GM12878 (cell line): ENCODE measurements around the gene SYNGR1. TPM values are rescaled to one million over a fixed set of nuclear protein-coding genes. Genes with fewer than 3 reads are reported as not detected.

Source experiments
- ATAC-seq: fragments of 200-7000 bp; cut with Tn5 transposase; 3 replicates; pipeline ENCODE4 v1.9.1; 2020; ENCODE audit warnings: mild to moderate bottlenecking, moderate library complexity
- BruUV-seq: library from RNA; stranded (reverse); fragments of 400-500 nt; replicated peaks from 2 replicates; lab custom pipeline; 2021; lab: Mats Ljungman, UMichigan
- CTCF ChIA-PET: fragments of 300-600 bp; sonication (Branson Sonifier 250); formaldehyde crosslinking; extraction: SDS; loops from one replicate; lab custom pipeline; 2021; ENCODE audit warnings: inconsistent platforms; lab: Yijun Ruan, JAX
- POLR2A ChIA-PET: fragments of 350-600 bp; formaldehyde crosslinking; extraction: SDS; loops from one replicate; lab custom pipeline; 2021; ENCODE audit warnings: inconsistent platforms; lab: Charles Lee
- RAD21 ChIA-PET: fragments of 300-600 bp; sonication (Branson Sonifier 250); formaldehyde crosslinking; loops from one replicate; lab custom pipeline; 2023; ENCODE audit warnings: antibody characterized with exemption; ENCODE audit not compliant: unreplicated experiment; lab: Charles Lee
- SMC1A ChIA-PET: fragments of 300-600 bp; sonication (Branson Sonifier 250); formaldehyde crosslinking; loops from one replicate; lab custom pipeline; 2023; ENCODE audit not compliant: unreplicated experiment, uncharacterized antibody; lab: Charles Lee
- DNase-seq: peaks from one replicate; pipeline ENCODE4 v3.0.0-alpha.2; 2011; ENCODE audit warnings: low read depth, low spot score
- FAIRE-seq: peaks from 3 replicates; lab custom pipeline; 2011; peaks lifted over from hg19 to GRCh38; lab: Jason Lieb, UNC
- H2AFZ ChIP-seq: 2 replicates; pipeline ENCODE4 v1.6.0; 2011; ENCODE audit warnings: low read depth, low read length, control low read depth; ENCODE audit not compliant: control insufficient read depth
- H3K27ac ChIP-seq: 2 replicates; pipeline ENCODE4 v1.5.1; 2011; ENCODE audit warnings: control low read depth; ENCODE audit not compliant: control insufficient read depth, insufficient read depth
- H3K27me3 ChIP-seq, 2 experiments: replicated peaks in 1 of 2; 2 replicates each; pipeline versions ENCODE4 v1.6.0 to v1.6.1; 2011; ENCODE audit warnings: low read length in 1 of 2; ENCODE audit not compliant: control insufficient read depth in 2 of 2, insufficient read depth in 2 of 2
- H3K36me3 ChIP-seq, 2 experiments: 2 replicates each; pipeline ENCODE4 v1.5.1; 2011; ENCODE audit warnings: low read length in 1 of 2; ENCODE audit not compliant: control insufficient read depth in 2 of 2, insufficient read depth in 2 of 2
- H3K4me1 ChIP-seq: 2 replicates; pipeline ENCODE4 v1.6.1; 2011; ENCODE audit warnings: mild to moderate bottlenecking, low read length, moderate library complexity, mixed read lengths; ENCODE audit not compliant: control insufficient read depth, insufficient read depth
- H3K4me2 ChIP-seq: 2 replicates; pipeline ENCODE4 v1.6.0; 2011; ENCODE audit warnings: control low read depth; ENCODE audit not compliant: control insufficient read depth, insufficient read depth
- H3K4me3 ChIP-seq: fragments of 200-600 bp; sonication (generic); 2 replicates; pipeline ENCODE4 v1.5.1; 2016
- H3K79me2 ChIP-seq: 2 replicates; pipeline ENCODE4 v1.6.0; 2011; ENCODE audit warnings: low read length; ENCODE audit not compliant: control insufficient read depth, insufficient read depth
- H3K9ac ChIP-seq: 2 replicates; pipeline ENCODE4 v1.8.0; 2011; ENCODE audit warnings: low read length, control low read depth, mixed read lengths; ENCODE audit not compliant: control insufficient read depth, insufficient read depth
- H3K9me3 ChIP-seq: replicated peaks from 3 replicates; pipeline ENCODE4 v1.5.1; 2011; ENCODE audit warnings: mild to moderate bottlenecking, low read length; ENCODE audit not compliant: control insufficient read depth, insufficient read depth
- H4K20me1 ChIP-seq: 2 replicates; pipeline ENCODE4 v1.6.0; 2011; ENCODE audit not compliant: control insufficient read depth, insufficient read depth
- CBFB ChIP-seq: IDR thresholded peaks from 2 replicates; pipeline ENCODE4 v1.6.1; 2016; ENCODE audit warnings: antibody characterized with exemption, low read depth
- CEBPB ChIP-seq, 2 experiments: fragments of 150-350 bp in 1 of 2; IDR thresholded peaks; 2 replicates each; pipeline ENCODE4 v1.6.1; 2012 to 2014; ENCODE audit warnings: low read depth in 2 of 2, low read length in 2 of 2, borderline replicate concordance in 1 of 2, inconsistent platforms in 1 of 2
- HDGF ChIP-seq: fragments of 450-650 bp; IDR thresholded peaks from 2 replicates; pipeline ENCODE4 v1.6.1; 2016; ENCODE audit warnings: antibody characterized with exemption
- NRF1 ChIP-seq: conservative IDR thresholded peaks from 2 replicates; pipeline ENCODE4 v1.6.1; 2011; ENCODE audit warnings: mild to moderate bottlenecking, low read depth, low read length, improper control_type of control experiment
- WGBS: methylation state at CpG from one replicate; pipeline ENCODE4 v1.1.6; 2016; ENCODE audit warnings: low lambda C conversion rate; ENCODE audit not compliant: insufficient replicate concordance, insufficient coverage; ENCODE audit errors: missing lambda C conversion rate; 5-methylcytosine and 5-hydroxymethylcytosine counted together
- in situ Hi-C: fragments of 300-500 bp; cut with MboI; formaldehyde crosslinking; loops from 9 replicates; pipeline ENCODE4 v1.14.3; 2018; ENCODE audit warnings: mixed read lengths
- intact Hi-C: fragments of 100-400 bp; cut with micrococcal nuclease; formaldehyde crosslinking; loops from one replicate; pipeline ENCODE4 v1.14.2; 2022; ENCODE audit not compliant: unreplicated experiment
- polyA plus RNA-seq, 11 experiments: library from polyadenylated mRNA; depleted of rRNA in 4 of 11; unstranded in 6 of 11; stranded (reverse) in 5 of 11; fragments of >200 nt; fragmentation: Nextera tagmentation in 4 of 11; fragmentation: Illumina TruSeq in 1 of 11; extraction: Ambion mirVana in 4 of 11; extraction: Trizol in 1 of 11; gene quantifications; 1 replicate in 1 of 11; 2 replicates in 10 of 11; pipeline versions ENCODE4 v1.2.1 to v1.2.3, GENCODE V29; 2011 to 2016; ENCODE audit warnings: inconsistent platforms in 2 of 11, missing spikeins in 2 of 11, low read depth in 1 of 11
- total RNA-seq, 4 experiments: library from RNA; depleted of rRNA in 3 of 4; stranded (reverse); fragments of >200 nt in 3 of 4; fragmentation: Illumina TruSeq in 1 of 4; extraction: Trizol in 1 of 4; gene quantifications; 2 replicates each; pipeline versions ENCODE4 v1.2.1 to v1.2.3, GENCODE V29; 2013 to 2021
- TF ChIP-seq, protein P1 (sequence below): fragments of 450-650 bp; IDR thresholded peaks from 2 replicates; pipeline ENCODE4 v1.6.1; 2016; ENCODE audit warnings: mild to moderate bottlenecking
- TF ChIP-seq, protein P2 (sequence below): IDR thresholded peaks from 2 replicates; pipeline ENCODE4 v1.6.1; 2012; ENCODE audit warnings: improper control_type of control experiment, low read depth, low read length; ENCODE audit not compliant: insufficient replicate concordance
- TF ChIP-seq, protein P3 (sequence below): fragments of 150-350 bp; IDR thresholded peaks from 2 replicates; pipeline ENCODE4 v1.6.1; 2016; ENCODE audit warnings: low read depth, low read length
- TF ChIP-seq, protein P4 (sequence below): fragments of 450-650 bp; formaldehyde crosslinking; IDR thresholded peaks from 2 replicates; pipeline ENCODE4 v1.5.0; 2022; ENCODE audit warnings: mild to moderate bottlenecking, missing genetic modification characterization

The SYNGR1 gene
- total and polyA plus RNA-seq, 10 of the 15 experiments (the other 5 are each of a cell fraction or from before 2014, with no cell fraction given) = 0.87 to 9.2 (median 3.5) TPM

DNA sequence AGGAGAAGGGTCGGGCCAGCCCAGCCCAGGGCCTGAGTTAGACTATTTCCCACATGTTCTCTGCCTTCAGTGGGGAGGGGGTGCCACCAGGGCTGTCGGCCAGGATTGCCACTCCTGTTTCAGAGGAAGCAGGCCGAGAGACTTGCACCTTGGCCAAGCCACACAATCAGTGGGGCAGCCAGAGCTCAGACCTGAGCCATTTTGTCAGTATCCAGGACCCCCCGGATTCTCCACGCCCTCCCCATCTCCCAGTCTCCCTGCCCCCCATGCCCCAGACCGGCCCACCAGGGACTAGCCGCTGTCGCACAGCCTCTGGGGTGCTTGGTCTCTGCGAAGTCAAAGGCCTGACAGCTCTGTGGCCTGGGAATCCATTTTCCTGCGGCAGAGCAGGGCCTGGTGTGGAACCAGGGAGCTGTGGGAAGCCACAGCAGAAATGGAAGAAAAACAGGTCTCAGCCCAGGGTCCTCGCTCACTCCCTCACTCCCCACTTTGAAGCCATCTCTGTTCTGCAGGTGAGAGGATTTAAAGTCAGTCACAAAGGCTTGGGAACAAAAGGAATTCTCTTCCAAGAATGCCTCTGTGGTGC lies 81.5 kb downstream of the SYNGR1 start:
- H3K9ac ChIP-seq = no peak overlapping the region
- RAD21 ChIA-PET = no interaction called here

More for the DNA sequence above, 81.5 kb downstream of the SYNGR1 start:
- intact Hi-C loops (no loop called here), in situ Hi-C loops (no loop called here)
- no TSS peak for BruUV-seq
- Histone ChIP-seq H4K20me1 (no peaks in the 10 kb centered on the region), H3K27me3 (no peaks in the 10 kb centered on the region), H3K27ac (no peak overlapping the region), H2AFZ (no peak overlapping the region), H3K36me3 (peaks cover 6 to 18% of the 10 kb centered on the region in 2 experiments), H3K4me1 (no peaks in the 10 kb centered on the region), H3K9me3 (no peaks in the 10 kb centered on the region), H3K4me2 (no peak overlapping the region), H3K4me3 (no peak overlapping the region), H3K79me2 (no peaks in the 10 kb centered on the region)
- no peak for ATAC-seq
- no peak for FAIRE-seq
- CTCF ChIA-PET = interaction anchor here (1.2 kb wide), 1 partner anchor 10 kb away, joined by 3 read pairs; no protein-coding TSS in a partner anchor
- TF ChIP-seq, protein P1, sequence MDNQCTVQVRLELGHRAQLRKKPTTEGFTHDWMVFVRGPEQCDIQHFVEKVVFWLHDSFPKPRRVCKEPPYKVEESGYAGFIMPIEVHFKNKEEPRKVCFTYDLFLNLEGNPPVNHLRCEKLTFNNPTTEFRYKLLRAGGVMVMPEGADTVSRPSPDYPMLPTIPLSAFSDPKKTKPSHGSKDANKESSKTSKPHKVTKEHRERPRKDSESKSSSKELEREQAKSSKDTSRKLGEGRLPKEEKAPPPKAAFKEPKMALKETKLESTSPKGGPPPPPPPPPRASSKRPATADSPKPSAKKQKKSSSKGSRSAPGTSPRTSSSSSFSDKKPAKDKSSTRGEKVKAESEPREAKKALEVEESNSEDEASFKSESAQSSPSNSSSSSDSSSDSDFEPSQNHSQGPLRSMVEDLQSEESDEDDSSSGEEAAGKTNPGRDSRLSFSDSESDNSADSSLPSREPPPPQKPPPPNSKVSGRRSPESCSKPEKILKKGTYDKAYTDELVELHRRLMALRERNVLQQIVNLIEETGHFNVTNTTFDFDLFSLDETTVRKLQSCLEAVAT = no peak
- TF ChIP-seq, protein P2, sequence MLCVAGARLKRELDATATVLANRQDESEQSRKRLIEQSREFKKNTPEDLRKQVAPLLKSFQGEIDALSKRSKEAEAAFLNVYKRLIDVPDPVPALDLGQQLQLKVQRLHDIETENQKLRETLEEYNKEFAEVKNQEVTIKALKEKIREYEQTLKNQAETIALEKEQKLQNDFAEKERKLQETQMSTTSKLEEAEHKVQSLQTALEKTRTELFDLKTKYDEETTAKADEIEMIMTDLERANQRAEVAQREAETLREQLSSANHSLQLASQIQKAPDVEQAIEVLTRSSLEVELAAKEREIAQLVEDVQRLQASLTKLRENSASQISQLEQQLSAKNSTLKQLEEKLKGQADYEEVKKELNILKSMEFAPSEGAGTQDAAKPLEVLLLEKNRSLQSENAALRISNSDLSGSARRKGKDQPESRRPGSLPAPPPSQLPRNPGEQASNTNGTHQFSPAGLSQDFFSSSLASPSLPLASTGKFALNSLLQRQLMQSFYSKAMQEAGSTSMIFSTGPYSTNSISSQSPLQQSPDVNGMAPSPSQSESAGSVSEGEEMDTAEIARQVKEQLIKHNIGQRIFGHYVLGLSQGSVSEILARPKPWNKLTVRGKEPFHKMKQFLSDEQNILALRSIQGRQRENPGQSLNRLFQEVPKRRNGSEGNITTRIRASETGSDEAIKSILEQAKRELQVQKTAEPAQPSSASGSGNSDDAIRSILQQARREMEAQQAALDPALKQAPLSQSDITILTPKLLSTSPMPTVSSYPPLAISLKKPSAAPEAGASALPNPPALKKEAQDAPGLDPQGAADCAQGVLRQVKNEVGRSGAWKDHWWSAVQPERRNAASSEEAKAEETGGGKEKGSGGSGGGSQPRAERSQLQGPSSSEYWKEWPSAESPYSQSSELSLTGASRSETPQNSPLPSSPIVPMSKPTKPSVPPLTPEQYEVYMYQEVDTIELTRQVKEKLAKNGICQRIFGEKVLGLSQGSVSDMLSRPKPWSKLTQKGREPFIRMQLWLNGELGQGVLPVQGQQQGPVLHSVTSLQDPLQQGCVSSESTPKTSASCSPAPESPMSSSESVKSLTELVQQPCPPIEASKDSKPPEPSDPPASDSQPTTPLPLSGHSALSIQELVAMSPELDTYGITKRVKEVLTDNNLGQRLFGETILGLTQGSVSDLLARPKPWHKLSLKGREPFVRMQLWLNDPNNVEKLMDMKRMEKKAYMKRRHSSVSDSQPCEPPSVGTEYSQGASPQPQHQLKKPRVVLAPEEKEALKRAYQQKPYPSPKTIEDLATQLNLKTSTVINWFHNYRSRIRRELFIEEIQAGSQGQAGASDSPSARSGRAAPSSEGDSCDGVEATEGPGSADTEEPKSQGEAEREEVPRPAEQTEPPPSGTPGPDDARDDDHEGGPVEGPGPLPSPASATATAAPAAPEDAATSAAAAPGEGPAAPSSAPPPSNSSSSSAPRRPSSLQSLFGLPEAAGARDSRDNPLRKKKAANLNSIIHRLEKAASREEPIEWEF = no peak
- TF ChIP-seq, protein P3, sequence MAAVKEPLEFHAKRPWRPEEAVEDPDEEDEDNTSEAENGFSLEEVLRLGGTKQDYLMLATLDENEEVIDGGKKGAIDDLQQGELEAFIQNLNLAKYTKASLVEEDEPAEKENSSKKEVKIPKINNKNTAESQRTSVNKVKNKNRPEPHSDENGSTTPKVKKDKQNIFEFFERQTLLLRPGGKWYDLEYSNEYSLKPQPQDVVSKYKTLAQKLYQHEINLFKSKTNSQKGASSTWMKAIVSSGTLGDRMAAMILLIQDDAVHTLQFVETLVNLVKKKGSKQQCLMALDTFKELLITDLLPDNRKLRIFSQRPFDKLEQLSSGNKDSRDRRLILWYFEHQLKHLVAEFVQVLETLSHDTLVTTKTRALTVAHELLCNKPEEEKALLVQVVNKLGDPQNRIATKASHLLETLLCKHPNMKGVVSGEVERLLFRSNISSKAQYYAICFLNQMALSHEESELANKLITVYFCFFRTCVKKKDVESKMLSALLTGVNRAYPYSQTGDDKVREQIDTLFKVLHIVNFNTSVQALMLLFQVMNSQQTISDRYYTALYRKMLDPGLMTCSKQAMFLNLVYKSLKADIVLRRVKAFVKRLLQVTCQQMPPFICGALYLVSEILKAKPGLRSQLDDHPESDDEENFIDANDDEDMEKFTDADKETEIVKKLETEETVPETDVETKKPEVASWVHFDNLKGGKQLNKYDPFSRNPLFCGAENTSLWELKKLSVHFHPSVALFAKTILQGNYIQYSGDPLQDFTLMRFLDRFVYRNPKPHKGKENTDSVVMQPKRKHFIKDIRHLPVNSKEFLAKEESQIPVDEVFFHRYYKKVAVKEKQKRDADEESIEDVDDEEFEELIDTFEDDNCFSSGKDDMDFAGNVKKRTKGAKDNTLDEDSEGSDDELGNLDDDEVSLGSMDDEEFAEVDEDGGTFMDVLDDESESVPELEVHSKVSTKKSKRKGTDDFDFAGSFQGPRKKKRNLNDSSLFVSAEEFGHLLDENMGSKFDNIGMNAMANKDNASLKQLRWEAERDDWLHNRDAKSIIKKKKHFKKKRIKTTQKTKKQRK = no peak
- TF ChIP-seq CBFB (no peak), NRF1 (no peak), CEBPB (IDR thresholded peaks at IDR 0.05; ENCODE audit: borderline replicate concordance in 1 of 2, low read depth in 2 of 2, low read length in 2 of 2) (no peak), HDGF (no peak)
- TF ChIP-seq, protein P4, sequence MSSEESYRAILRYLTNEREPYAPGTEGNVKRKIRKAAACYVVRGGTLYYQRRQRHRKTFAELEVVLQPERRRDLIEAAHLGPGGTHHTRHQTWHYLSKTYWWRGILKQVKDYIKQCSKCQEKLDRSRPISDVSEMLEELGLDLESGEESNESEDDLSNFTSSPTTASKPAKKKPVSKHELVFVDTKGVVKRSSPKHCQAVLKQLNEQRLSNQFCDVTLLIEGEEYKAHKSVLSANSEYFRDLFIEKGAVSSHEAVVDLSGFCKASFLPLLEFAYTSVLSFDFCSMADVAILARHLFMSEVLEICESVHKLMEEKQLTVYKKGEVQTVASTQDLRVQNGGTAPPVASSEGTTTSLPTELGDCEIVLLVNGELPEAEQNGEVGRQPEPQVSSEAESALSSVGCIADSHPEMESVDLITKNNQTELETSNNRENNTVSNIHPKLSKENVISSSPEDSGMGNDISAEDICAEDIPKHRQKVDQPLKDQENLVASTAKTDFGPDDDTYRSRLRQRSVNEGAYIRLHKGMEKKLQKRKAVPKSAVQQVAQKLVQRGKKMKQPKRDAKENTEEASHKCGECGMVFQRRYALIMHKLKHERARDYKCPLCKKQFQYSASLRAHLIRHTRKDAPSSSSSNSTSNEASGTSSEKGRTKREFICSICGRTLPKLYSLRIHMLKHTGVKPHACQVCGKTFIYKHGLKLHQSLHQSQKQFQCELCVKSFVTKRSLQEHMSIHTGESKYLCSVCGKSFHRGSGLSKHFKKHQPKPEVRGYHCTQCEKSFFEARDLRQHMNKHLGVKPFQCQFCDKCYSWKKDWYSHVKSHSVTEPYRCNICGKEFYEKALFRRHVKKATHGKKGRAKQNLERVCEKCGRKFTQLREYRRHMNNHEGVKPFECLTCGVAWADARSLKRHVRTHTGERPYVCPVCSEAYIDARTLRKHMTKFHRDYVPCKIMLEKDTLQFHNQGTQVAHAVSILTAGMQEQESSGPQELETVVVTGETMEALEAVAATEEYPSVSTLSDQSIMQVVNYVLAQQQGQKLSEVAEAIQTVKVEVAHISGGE (CRISPR knock-in tag) = no peak
- DNase-seq = no peak
- POLR2A ChIA-PET = no interaction called here
- SMC1A ChIA-PET = no interaction called here
- 92% methylated on average over 11 of the region's 11 CpGs for WGBS
